ENCODE measurements around the gene AFMID. TPM values are rescaled to one million over a fixed set of nuclear protein-coding genes. Genes with fewer than 3 reads are reported as not detected.
A peak's percentile ranks its signal among the peaks of the same experiment; 100 is the strongest.

Gene AFMID
- total and polyA plus RNA-seq, 9 of the 15 experiments (the other 6 are each of a cell fraction or from before 2014, with no cell fraction given) = 62.1 to 188 (median 74.4) TPM

GRCh38 chr17:78250891-78251772 lies 64.0 kb downstream of the AFMID start (continued):
- TF ChIP-seq TOE1 (IDR thresholded peaks at IDR 0.05; ENCODE audit: borderline replicate concordance) (peak; percentile 59; the same call in 1 of the 2 replicates), TOE1 (CRISPR knock-in tag; IDR thresholded peaks at IDR 0.05; ENCODE audit: borderline replicate concordance, low read depth) (no peak), CBFA2T3 (IDR thresholded peaks at IDR 0.05) (0 out of 2 replicates have a peak, but pooled peaks have one; percentile 12), POLR2A (conservative IDR thresholded peaks at IDR 0.05) (no peak), THRAP3 (IDR thresholded peaks at IDR 0.05; ENCODE audit: borderline replicate concordance) (0 out of 2 replicates have a peak, but pooled peaks have one; percentile 31), DLX4 (CRISPR knock-in tag; IDR thresholded peaks at IDR 0.05) (no peak), ZNF57 (CRISPR knock-in tag; IDR thresholded peaks at IDR 0.05) (no peak), NR0B1 (IDR thresholded peaks at IDR 0.05; ENCODE audit: partially characterized antibody) (no peak), GABPA (tag; conservative IDR thresholded peaks at IDR 0.05; ENCODE audit: low read depth) (no peak), E2F6 (IDR thresholded peaks at IDR 0.05; ENCODE audit: borderline replicate concordance in 1 of 2, extremely low read depth in 1 of 2, insufficient read depth in 1 of 2, insufficient read length in 1 of 2, low read depth in 1 of 2, low read length in 1 of 2, poor library complexity in 1 of 2, severe bottlenecking in 1 of 2) (no peak), HLTF (IDR thresholded peaks at IDR 0.05) (no peak), HDAC8 (tag; IDR thresholded peaks at IDR 0.05) (no peak), ARID3B (CRISPR knock-in tag; IDR thresholded peaks at IDR 0.05; ENCODE audit: borderline replicate concordance) (no peak), MCM3 (IDR thresholded peaks at IDR 0.05) (no peak), RBM14 (IDR thresholded peaks at IDR 0.05; ENCODE audit: borderline replicate concordance, insufficient read depth, low read depth, low read length) (no peak), RNF2 (IDR thresholded peaks at IDR 0.05) (no peak), CLOCK (CRISPR knock-in tag; IDR thresholded peaks at IDR 0.05; ENCODE audit: borderline replicate concordance) (no peak), HNRNPH1 (optimal IDR thresholded peaks at IDR 0.05; ENCODE audit: low read depth, low read length) (no peak), RFX1 (IDR thresholded peaks at IDR 0.05) (no peak), FOXM1 (IDR thresholded peaks at IDR 0.05; ENCODE audit: low read depth) (no peak), FOXM1 (CRISPR knock-in tag; IDR thresholded peaks at IDR 0.05; ENCODE audit: low read depth) (no peak), ZC3H8 (IDR thresholded peaks at IDR 0.05) (no peak)
